K562 (cell line): Measurements from ENCODE around the gene ASMTL. TPM values are rescaled to one million over a fixed set of nuclear protein-coding genes. Genes with fewer than 3 reads are reported as not detected.
A peak's percentile ranks its signal among the peaks of the same experiment; 100 is the strongest.

Source experiments
- ARHGAP35 ChIP-seq: fragments of 450-650 bp; IDR thresholded peaks from 2 replicates; pipeline ENCODE4 v1.6.1; 2018; ENCODE audit not compliant: partially characterized antibody
- CBX1 ChIP-seq: sonication (generic); IDR thresholded peaks from 2 replicates; pipeline ENCODE4 v1.6.1; 2016; ENCODE audit warnings: antibody characterized with exemption, low read depth, mild to moderate bottlenecking
- ELF2 ChIP-seq: fragments of 250-450 bp; sonication (Bioruptor Pico); IDR thresholded peaks from 2 replicates; pipeline ENCODE4 v1.5.0; 2021; ENCODE audit warnings: mild to moderate bottlenecking
- ESRRA ChIP-seq: fragments of 450-650 bp; IDR thresholded peaks from 2 replicates; pipeline ENCODE4 v1.6.1; 2014; ENCODE audit warnings: low read depth, mild to moderate bottlenecking, moderate library complexity, borderline replicate concordance
- FUS ChIP-seq: fragments of 200-400 bp; formaldehyde crosslinking; optimal IDR thresholded peaks from 2 replicates; pipeline ENCODE3; 2017; ENCODE audit warnings: low read depth, low read length
- GATAD2B ChIP-seq: fragments of 450-650 bp; IDR thresholded peaks from 2 replicates; pipeline ENCODE4 v1.6.1; 2017; ENCODE audit warnings: mild to moderate bottlenecking, borderline replicate concordance
- HCFC1 ChIP-seq: IDR thresholded peaks from 2 replicates; pipeline ENCODE4 v1.6.1; 2012; ENCODE audit warnings: low read depth, low read length, improper control_type of control experiment
- HDAC1 ChIP-seq, 2 experiments: fragments of 450-650 bp; IDR thresholded peaks; 2 replicates each; pipeline ENCODE4 v1.6.1; 2016 to 2017; ENCODE audit warnings: inconsistent platforms in 1 of 2, mild to moderate bottlenecking in 1 of 2, moderate library complexity in 1 of 2
- HLTF ChIP-seq: fragments of 450-650 bp; IDR thresholded peaks from 2 replicates; pipeline ENCODE4 v1.6.1; 2016
- MIER1 ChIP-seq: fragments of 450-650 bp; IDR thresholded peaks from 2 replicates; pipeline ENCODE4 v1.6.1; 2016; ENCODE audit warnings: antibody characterized with exemption, mild to moderate bottlenecking, low read depth
- MTA2 ChIP-seq: fragments of 450-650 bp; IDR thresholded peaks from 2 replicates; pipeline ENCODE4 v1.6.1; 2016; ENCODE audit warnings: low read depth
- PCBP1 ChIP-seq: fragments of 200-400 bp; formaldehyde crosslinking; IDR thresholded peaks from 2 replicates; pipeline ENCODE4 v1.6.1; 2018; ENCODE audit warnings: mild to moderate bottlenecking, low read depth, low read length; ENCODE audit not compliant: poor library complexity, severe bottlenecking
- RBFOX2 ChIP-seq: fragments of 200-400 bp; formaldehyde crosslinking; IDR thresholded peaks from 2 replicates; pipeline ENCODE4 v1.6.1; 2017; ENCODE audit warnings: low read depth, mild to moderate bottlenecking, low read length, moderate library complexity
- ZNF143 ChIP-seq: sonication (generic); formaldehyde crosslinking; IDR thresholded peaks from 2 replicates; pipeline ENCODE4 v1.9.0; 2022; ENCODE audit warnings: mild to moderate bottlenecking, missing genetic modification reagents
- ZNF785 ChIP-seq: fragments of 250-450 bp; sonication (Bioruptor Pico); IDR thresholded peaks from 2 replicates; pipeline ENCODE4 v1.4.0; 2020; ENCODE audit warnings: mild to moderate bottlenecking
- polyA plus RNA-seq, 8 experiments: library from polyadenylated mRNA; depleted of rRNA in 4 of 8; stranded (reverse) in 5 of 8; unstranded in 3 of 8; fragments of >200 nt; fragmentation: Nextera tagmentation in 2 of 8; fragmentation: Illumina TruSeq in 1 of 8; extraction: Ambion mirVana in 2 of 8; extraction: Trizol in 1 of 8; gene quantifications; 2 replicates each; pipeline versions ENCODE4 v1.2.1 to v1.2.3, GENCODE V29; 2011 to 2014; ENCODE audit warnings: inconsistent platforms in 1 of 8, missing spikeins in 1 of 8
- total RNA-seq, 7 experiments: library from RNA; depleted of rRNA in 6 of 7; stranded (reverse); fragments of >200 nt in 6 of 7; fragmentation: Illumina TruSeq in 2 of 7; extraction: Trizol in 2 of 7; gene quantifications; 2 replicates each; pipeline versions ENCODE4 v1.2.1 to v1.2.3, GENCODE V29; 2011 to 2021; ENCODE audit warnings: low replicate concordance in 1 of 7
- TF ChIP-seq, protein P1 (sequence below): fragments of 250-450 bp; sonication (Bioruptor Pico); IDR thresholded peaks from 2 replicates; pipeline ENCODE4 v1.4.0; 2020

Gene ASMTL
- total and polyA plus RNA-seq, 9 of the 15 experiments (the other 6 are each of a cell fraction or from before 2014, with no cell fraction given), result 0.56 to 20.6 (median 7.6) TPM

- TF ChIP-seq, protein P1, sequence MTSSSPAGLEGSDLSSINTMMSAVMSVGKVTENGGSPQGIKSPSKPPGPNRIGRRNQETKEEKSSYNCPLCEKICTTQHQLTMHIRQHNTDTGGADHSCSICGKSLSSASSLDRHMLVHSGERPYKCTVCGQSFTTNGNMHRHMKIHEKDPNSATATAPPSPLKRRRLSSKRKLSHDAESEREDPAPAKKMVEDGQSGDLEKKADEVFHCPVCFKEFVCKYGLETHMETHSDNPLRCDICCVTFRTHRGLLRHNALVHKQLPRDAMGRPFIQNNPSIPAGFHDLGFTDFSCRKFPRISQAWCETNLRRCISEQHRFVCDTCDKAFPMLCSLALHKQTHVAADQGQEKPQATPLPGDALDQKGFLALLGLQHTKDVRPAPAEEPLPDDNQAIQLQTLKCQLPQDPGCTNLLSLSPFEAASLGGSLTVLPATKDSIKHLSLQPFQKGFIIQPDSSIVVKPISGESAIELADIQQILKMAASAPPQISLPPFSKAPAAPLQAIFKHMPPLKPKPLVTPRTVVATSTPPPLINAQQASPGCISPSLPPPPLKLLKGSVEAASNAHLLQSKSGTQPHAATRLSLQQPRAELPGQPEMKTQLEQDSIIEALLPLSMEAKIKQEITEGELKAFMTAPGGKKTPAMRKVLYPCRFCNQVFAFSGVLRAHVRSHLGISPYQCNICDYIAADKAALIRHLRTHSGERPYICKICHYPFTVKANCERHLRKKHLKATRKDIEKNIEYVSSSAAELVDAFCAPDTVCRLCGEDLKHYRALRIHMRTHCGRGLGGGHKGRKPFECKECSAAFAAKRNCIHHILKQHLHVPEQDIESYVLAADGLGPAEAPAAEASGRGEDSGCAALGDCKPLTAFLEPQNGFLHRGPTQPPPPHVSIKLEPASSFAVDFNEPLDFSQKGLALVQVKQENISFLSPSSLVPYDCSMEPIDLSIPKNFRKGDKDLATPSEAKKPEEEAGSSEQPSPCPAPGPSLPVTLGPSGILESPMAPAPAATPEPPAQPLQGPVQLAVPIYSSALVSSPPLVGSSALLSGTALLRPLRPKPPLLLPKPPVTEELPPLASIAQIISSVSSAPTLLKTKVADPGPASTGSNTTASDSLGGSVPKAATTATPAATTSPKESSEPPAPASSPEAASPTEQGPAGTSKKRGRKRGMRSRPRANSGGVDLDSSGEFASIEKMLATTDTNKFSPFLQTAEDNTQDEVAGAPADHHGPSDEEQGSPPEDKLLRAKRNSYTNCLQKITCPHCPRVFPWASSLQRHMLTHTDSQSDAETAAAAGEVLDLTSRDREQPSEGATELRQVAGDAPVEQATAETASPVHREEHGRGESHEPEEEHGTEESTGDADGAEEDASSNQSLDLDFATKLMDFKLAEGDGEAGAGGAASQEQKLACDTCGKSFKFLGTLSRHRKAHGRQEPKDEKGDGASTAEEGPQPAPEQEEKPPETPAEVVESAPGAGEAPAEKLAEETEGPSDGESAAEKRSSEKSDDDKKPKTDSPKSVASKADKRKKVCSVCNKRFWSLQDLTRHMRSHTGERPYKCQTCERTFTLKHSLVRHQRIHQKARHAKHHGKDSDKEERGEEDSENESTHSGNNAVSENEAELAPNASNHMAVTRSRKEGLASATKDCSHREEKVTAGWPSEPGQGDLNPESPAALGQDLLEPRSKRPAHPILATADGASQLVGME (CRISPR knock-in tag), result peak; percentile 92; the same call in 1 of the 2 replicates
- TF ChIP-seq HLTF, result 0 out of 2 replicates have a peak, but pooled peaks have one; percentile 63
- TF ChIP-seq CBX1, result no peak
- peak in 1 of 2 experiments; percentile 8; a peak in 2 of 4 replicates for TF ChIP-seq HDAC1 (IDR thresholded peaks at IDR 0.05)
- peak; percentile 58 for TF ChIP-seq HCFC1
- TF ChIP-seq RBFOX2, result peak; percentile 45
- TF ChIP-seq GATAD2B, result peak; percentile 77; the same call in 1 of the 2 replicates
- TF ChIP-seq MIER1, result no peak
- TF ChIP-seq PCBP1, result peak; percentile 37
- no peak for TF ChIP-seq ARHGAP35
- TF ChIP-seq ELF2, result peak; percentile 78
- no peak for TF ChIP-seq ZNF785 (CRISPR knock-in tag)
- no peak; the same call in 1 of the 2 replicates for TF ChIP-seq ZNF143
- peak; percentile 42 for TF ChIP-seq FUS
- peak; percentile 100 for TF ChIP-seq ESRRA
- TF ChIP-seq MTA2, result peak; percentile 77
Observed at GRCh38 chrX:1392376-1393068, 60.2 kb downstream of the ASMTL start (continued).
